ENCODE results near the gene CCDC194.

- TF ChIP-seq EZH2 (IDR thresholded peaks at IDR 0.05; ENCODE audit: borderline replicate concordance, insufficient read depth, low read length, poor library complexity, severe bottlenecking), result no peak
- TF ChIP-seq POLR2AphosphoS5 (IDR thresholded peaks at IDR 0.05), result no peak
- no peak for TF ChIP-seq CTCF (IDR thresholded peaks at IDR 0.05; ENCODE audit: poor library complexity, severe bottlenecking)
- TF ChIP-seq SMC3 (conservative IDR thresholded peaks at IDR 0.05; ENCODE audit: poor library complexity), result no peak
- TF ChIP-seq RAD21 (conservative IDR thresholded peaks at IDR 0.05), result no peak
Measured at GRCh38 chr19:17406046-17406886, 12.3 kb upstream of the CCDC194 start.
